ENCODE results near the gene TWIST2. TPM values are rescaled to one million over a fixed set of nuclear protein-coding genes. Genes with fewer than 3 reads are reported as not detected.

The TWIST2 gene
- total RNA-seq, 1 experiment from 2014 or later: 0.22 TPM

GRCh38 chr2:238802957-238803356 is 44.9 kb upstream of the TWIST2 start:
- H3K4me1 Mint-ChIP-seq: no peaks in the 10 kb centered on the region
- WGBS (ENCODE audit: extremely low coverage, insufficient read length, low lambda C conversion rate): no CpG with 5 or more reads among the region's 4 CpGs

More at GRCh38 chr2:238802957-238803356, 44.9 kb upstream of the TWIST2 start:
- Mint-ChIP-seq H3K36me3 (ENCODE audit: insufficient read depth in 1 of 3, low read depth in 3 of 3) (0 out of 7 replicates have a peak, but pooled peaks cover 0 to 1% (median 0%) of the 10 kb centered on the region in 3 experiments), H3K27ac (no peak overlapping the region), H3K27me3 (ENCODE audit: low read depth) (peaks cover 45% of the 10 kb centered on the region), H3K9me3 (peaks cover 9 to 15% of the 10 kb centered on the region in 2 experiments), H3K4me3 (no peak overlapping the region)
- Histone ChIP-seq H3K56ac (ENCODE audit: insufficient read length, low read depth, low read length) (no peak overlapping the region), H3K23ac (ENCODE audit: insufficient read length, low read depth, low read length) (no peak overlapping the region), H3K79me1 (ENCODE audit: insufficient read depth, low read depth, low read length, poor library complexity, severe bottlenecking) (no peaks in the 10 kb centered on the region), H2BK120ac (ENCODE audit: low read depth, low read length, poor library complexity, severe bottlenecking) (no peak overlapping the region), H3K79me2 (ENCODE audit: insufficient read depth, low read length) (no peaks in the 10 kb centered on the region), H4K20me1 (ENCODE audit: control insufficient read depth, insufficient read depth, insufficient read length) (no peaks in the 10 kb centered on the region), H3K27ac (ENCODE audit: insufficient read length, low read depth, low read length) (no peak overlapping the region), H4K8ac (replicated peaks; ENCODE audit: insufficient read length, low read depth, low read length) (no peak overlapping the region), H3K4me2 (ENCODE audit: insufficient read depth, insufficient read length, low read length) (no peak overlapping the region), H2BK20ac (ENCODE audit: low read depth, low read length, poor library complexity, severe bottlenecking) (no peak overlapping the region), H3K4ac (ENCODE audit: low read depth, low read length) (no peak overlapping the region), H3K18ac (ENCODE audit: insufficient read length, low read depth, low read length) (no peak overlapping the region), H2BK15ac (ENCODE audit: low read depth, low read length) (no peak overlapping the region), H2AK5ac (ENCODE audit: insufficient read length, low read length) (no peak overlapping the region), H3K9me3 (ENCODE audit: control insufficient read depth, low read depth, low read length) (no peaks in the 10 kb centered on the region), H3K14ac (ENCODE audit: insufficient read depth, low read length) (no peak overlapping the region), H3K23me2 (ENCODE audit: insufficient read length, low read depth, low read length, poor library complexity, severe bottlenecking) (no peaks in the 10 kb centered on the region), H4K91ac (ENCODE audit: insufficient read length, low read depth, low read length) (no peak overlapping the region), H2BK12ac (ENCODE audit: insufficient read length, low read depth, low read length) (no peak overlapping the region), H3T11ph (ENCODE audit: low read length) (no peak overlapping the region), H2AFZ (ENCODE audit: low read length) (no peak overlapping the region), H4K5ac (ENCODE audit: insufficient read length, low read depth, low read length) (no peak overlapping the region), H3K4me1 (ENCODE audit: insufficient read depth, low read length) (no peaks in the 10 kb centered on the region), H3K9ac (ENCODE audit: extremely low read depth, insufficient read length, low read length) (no peak overlapping the region), H2BK5ac (ENCODE audit: insufficient read length, low read length) (no peak overlapping the region), H3K27me3 (ENCODE audit: insufficient read depth, low read length) (no peaks in the 10 kb centered on the region)
- TF ChIP-seq CTCF (conservative IDR thresholded peaks at IDR 0.05): no peak
- DNase-seq: no peak

All from H9 (cell line).